ENCODE results near the gene HOMEZ.
A peak's percentile ranks its signal among the peaks of the same experiment; 100 is the strongest.
"Not testable (repeated sequence)": the region's sequence is repeated elsewhere in the genome, so short reads cannot be mapped to it uniquely, and the experiment has no call there.

HOMEZ gene

DNA sequence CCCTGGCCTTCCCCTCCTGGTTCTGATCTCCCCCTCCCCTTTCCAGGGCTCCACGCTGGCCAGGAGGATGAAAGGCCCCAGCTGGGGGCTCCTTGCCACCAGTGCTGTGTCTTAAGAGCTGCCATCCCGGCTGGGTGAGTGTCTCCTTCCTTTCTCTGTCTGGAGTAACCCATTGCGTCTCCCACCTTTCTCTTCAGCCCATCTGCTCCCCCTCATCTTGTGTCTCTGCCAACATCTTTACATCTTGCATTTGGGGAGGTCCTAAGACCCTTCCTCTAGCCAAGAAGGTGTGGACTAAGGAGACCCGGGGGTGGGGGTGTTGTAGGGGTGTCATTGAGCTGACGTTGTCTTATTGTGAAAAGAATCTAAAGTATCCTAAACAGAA lies 21.2 kb upstream of the HOMEZ start:
- no peak for DNase-seq

DNA sequence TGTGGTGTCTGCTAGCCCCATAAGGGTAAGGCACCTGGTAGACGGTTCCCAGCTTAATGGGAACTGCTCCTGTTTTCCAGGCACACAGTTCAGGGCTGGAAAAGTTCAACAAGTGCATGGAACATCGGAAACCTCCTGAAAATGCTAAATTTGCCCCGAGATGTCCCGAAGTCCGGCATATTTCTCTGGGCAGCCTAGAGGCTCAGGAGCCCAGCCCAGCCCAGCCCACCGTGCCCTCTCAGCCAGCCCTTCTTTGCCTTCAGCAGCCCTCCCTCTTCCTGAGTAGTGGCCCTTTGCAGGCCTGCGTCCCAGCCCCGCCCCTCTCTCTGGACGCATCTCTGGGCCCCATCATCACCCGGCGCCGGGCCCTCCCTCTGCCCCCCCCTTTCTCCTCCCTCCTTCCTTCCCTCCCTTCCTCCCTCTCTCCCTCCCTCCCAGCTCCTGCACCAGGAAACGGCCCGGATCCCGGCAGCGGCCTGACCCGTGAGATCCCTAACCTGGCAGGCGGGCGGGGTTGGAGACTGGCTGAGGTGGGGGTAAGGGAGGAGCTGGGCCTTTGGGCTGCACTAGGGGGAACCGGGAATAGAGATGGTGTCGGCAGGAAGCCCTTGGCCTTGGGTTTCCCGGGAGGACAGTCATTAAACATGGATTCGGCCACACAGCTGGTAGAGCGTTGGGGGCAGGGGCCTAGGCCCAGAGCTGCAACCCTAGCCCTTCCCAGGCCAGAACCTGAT lies 20.6 kb upstream of the HOMEZ start, which contains the start of gene BCL2L2:
Gene BCL2L2, plus strand, starts transcription at position 422 of the 734 bp plus-strand sequence. CDS start 935 bp downstream, outside the sequence.
- DNase-seq = peak; percentile 26

- DNase-seq = peak; percentile 87
Measured at GRCh38 chr14:23302290-23303225, 16.6 kb upstream of the HOMEZ start, which contains the start of gene PPP1R3E. Gene PPP1R3E, minus strand, starts transcription at chr14:23302859. Its CDS starts 283 bp downstream, at chr14:23302576.

DNA sequence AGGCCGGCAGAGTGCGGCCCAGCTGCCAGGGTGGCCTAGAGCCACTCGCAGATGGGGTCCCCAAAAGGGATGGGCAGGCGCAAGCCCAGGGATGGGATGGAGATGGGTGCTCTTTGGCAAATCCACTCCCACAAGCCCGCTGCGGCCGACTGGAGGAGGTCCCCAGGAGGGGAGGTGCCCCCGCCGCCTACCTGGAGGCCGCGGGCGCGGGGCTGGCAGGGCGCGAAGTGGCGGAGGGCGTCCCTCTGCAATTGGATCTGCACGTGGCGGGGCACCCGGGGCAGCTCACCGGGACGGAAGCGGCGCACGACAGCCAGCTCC lies 16.0 kb upstream of the HOMEZ start:
- no peak for DNase-seq

GRCh38 chr14:23301288-23301968 lies 15.5 kb upstream of the HOMEZ start:
- DNase-seq = peak; percentile 99

DNA sequence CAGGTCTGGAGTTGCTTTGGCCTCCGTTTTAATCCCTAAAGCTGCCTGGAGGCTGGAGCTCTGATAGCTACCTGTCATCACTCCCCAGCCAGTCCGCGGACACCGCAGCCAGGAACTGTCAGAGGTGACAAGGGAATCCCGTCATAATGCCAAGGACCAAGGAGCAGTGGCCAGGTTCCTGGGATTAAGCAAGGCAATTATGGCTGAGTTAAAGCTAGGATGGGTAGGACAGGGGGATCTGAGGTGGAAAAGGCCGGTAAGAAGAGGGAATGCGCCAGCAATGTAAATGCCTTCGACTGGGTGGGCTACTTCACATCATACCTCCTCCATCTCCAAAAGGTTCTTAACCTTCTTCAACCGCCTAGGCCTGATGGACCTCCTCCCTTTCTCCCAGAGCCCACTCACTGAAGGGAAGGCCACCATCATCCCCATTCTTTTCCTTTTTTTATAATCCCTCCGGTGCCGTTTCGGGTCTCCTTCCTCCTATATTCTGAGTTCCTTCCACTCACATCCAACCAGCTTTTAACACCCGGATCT lies 14.8 kb upstream of the HOMEZ start:
- DNase-seq = peak; percentile 21

DNA sequence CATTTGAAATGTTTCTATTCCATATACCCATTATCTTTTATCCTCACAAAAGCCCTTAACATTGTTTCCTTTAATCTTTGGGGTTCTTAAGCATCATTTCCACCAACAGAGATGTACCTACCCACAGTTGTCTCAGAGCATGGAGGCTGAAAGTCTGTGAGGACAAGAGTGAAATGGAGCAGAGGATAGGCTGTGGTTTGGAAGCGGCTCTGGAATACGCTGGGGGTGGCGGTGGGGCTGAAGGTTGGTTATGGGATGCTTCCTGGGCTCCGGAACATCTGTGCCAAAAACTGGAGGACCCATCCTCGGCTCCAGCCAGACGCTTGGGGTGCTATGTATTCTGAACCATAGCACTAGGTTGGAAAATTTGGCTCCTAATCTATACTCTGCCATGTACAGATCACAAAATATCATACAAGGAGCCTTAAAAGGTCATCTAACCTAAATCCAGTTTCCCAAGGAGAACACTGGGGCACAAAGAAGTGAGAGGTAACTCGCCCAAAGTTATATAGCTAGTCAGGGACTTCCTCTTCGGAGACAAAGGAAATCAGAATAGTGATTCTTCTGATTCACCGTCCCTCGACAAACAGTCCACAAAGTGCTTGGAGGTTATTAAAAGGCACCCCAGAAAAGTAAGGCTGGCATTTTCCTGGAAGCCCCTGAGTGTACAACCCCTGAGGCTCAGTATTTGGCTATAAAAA lies 14.2 kb upstream of the HOMEZ start:
- peak; percentile 13 for DNase-seq

DNA sequence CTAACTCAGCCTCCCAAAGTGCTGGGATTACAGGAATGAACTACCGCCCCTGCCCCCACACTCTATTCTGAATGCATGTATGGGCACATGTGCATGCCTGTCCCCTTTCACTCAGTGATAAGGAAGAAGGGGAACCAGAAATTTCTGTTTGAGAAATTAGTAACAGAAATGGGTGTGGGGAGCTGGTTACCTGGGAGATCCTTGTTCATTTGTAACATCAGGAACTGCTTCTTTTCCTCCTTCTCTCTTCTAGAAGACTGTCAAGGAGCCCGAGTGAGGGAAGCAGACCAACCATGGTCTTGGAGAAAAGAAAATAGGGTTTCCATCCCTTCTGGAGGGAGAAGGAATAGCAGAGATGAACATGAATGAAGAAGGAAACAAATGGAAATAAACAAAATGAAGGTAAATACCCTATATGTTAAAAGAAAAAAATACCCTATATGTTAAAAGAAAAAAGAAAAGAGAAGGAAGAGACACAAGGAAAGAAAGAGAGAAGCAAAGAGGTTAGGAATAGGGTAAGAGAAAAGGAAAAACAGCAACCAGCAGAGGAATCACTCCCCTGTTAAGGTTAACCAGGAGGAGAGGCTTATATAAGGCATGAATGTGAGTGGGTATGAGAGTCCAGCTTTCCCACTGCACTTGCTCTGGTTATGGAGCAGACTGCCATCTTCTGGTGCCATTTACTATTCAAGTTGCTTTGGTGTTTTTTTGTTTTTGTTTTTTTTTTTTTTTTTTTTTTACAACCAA lies 13.5 kb upstream of the HOMEZ start:
- DNase-seq = peak; percentile 37

DNA sequence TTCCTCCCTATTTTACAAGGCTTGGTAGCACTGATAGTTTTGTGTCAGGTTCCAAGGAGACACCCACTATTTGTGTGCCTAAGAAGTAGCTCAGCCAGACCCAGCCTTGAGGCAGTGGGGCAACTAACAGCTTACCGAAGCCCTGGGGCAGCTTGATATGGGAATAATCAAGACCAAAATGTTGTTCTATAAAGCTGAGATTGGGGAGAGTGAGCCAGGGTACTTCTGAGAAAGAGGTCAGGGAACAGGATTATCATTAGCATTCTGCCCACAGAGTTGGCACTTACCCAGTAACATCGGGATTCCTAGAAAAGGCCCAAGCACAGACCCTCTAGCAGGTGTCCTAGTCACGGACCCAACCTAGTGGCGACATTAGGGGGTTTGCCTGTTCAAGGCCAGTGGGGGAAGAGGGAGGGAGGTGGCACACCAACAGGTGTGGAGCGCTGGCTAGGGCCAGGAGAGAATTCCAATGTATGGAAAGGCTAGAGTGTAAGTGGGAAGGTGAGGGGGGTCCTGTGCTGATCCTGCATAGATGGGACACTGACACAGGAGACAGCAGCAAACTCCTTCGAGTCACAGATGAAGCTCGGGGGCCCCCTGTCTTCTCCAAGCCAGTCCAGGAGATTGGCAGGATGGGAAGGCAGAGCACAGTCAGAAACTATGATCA lies 11.8 kb upstream of the HOMEZ start:
- no peak for DNase-seq

DNA sequence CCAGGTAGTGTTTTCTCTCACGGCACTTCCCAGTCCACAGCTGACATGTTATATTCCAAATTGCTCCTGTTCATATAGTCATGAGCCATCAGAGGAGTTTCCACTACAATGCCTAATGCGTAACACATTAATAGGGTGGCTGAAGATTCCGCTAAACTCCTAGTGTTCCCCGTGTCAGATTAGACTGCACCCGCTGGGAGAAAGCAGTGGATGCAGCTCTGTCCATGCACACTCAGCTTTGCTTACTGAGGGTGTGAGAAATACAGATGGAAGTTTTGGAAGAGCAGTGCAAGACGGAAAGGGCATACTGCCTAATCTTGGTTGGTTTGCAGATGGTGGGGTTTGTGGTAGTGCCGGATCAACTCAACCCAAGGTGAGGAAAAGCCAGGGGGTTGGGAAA lies 11.2 kb upstream of the HOMEZ start:
- DNase-seq = no peak

- no peak for DNase-seq
Measured at GRCh38 chr14:23296012-23296777, 10.3 kb upstream of the HOMEZ start.

GRCh38 chr14:23294734-23295561 lies 9.0 kb upstream of the HOMEZ start:
- peak; percentile 62 for DNase-seq

DNA sequence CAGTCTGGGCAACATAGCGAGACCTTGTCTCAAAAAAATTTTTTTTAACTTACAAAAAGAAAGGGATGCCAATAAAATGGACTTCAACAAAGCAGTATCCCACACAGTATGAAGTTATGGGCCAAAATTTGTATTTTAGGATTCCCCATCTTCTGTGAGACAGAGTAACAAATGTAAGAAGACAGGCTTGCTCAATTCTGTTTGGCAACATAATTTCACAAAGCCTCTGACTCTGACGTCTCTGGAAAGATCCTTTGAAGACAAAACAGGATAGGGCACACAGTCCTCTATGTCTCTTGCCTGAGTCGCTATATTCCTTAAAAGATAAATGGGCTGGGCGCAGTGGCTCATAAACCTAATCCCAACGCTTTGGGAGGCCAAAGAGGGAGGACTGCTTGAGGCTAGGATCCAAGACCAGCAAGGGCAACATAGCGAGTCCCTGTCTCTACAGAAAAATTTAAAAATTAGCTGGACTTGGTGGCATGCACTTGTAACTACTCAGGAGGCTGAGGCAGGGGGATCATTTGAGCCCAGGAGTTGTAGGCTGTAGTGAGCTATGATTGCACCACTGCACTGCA lies 1.1 kb upstream of the HOMEZ start:
- no peak for DNase-seq

DNA sequence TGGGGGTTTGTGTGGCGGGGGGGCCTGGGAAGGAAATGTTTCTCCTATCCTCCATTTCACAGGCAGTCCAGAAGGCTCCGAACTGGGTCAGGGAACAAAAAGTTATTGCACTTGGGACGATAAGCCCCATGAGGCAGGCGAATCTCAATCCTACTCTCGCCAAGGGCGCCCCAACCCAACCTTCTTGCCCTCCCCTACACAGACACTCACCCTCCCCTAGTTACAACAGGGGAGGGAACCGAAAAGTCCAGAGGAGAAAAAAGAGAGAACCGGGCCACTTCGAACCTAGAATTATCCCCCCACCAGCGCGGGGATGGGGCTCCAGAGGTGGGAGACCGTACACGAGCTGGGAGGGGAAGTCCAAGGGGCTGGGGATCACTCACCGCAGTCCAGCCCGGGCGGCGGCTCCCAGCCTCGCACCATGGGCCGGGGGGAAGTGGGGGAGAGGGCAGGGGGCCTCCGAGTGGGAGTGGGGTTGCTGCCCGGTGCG lies 357 bp downstream of the HOMEZ start:
- DNase-seq = no peak

DNA sequence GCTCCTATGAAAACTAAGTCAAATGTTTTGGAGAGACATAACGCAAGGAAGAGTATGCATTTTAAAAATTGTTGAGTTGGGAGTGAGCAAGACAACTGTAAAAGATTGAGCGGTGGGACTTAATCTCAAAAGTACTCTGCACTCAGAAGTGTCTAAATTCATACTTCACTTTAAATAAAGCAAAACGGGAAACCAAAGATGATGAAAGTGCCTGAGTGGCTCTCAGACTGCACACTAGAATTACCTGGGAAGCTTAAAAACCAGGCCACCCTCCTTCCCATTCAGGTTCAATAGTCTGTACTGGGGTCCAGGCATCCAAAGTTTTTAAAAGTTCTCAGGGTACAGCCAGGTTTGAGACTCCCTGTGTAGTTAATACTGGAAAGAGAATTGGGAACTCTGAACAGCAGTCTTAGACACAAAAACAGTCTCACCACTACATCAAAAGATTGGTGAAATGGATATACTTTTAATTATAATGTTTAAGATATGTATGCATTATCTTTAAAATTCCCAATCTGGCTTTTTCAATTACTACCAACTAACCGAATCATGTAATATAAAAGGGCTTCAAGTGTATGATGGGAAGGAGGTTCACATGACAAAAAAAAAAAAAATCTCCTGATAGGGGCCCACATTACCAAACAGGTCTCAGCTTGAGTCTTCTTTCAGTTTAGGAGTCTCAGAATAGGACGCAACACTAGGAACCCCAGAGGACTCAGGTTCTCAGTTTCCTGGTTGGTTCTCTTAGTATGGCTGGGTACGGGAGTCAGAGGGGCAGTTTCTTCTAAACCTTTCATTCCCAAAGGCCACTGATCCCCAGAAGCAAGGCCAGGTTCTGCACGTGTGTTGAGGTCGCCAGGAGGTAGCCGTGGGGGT lies 1.0 kb downstream of the HOMEZ start:
- peak; percentile 47 for DNase-seq

- DNase-seq = no peak
Measured at GRCh38 chr14:23281247-23281646, 4.7 kb downstream of the HOMEZ start.

GRCh38 chr14:23277928-23278327 lies 8.0 kb downstream of the HOMEZ start:
- not testable (repeated sequence) for DNase-seq

- DNase-seq = no peak
Measured at GRCh38 chr14:23277189-23277588, 8.7 kb downstream of the HOMEZ start.
